GM23338 (cell line): ENCODE results near the gene DNAJC13. TPM values are rescaled to one million over a fixed set of nuclear protein-coding genes. Genes with fewer than 3 reads are reported as not detected.
A peak's percentile ranks its signal among the peaks of the same experiment; 100 is the strongest.

ENCODE experiments used
- ATAC-seq: fragments of 200-7000 bp; cut with Tn5 transposase; 3 replicates; pipeline ENCODE4 v1.9.1; 2020
- DNase-seq: peaks from one replicate; pipeline ENCODE4 v3.0.0-alpha.2; 2015; ENCODE audit warnings: low spot score
- H2AFZ ChIP-seq: fragments of 200-600 bp; sonication (generic); 2 replicates; pipeline ENCODE4 v1.8.0; 2016; ENCODE audit warnings: antibody characterized with exemption, mild to moderate bottlenecking, moderate library complexity
- H3F3A ChIP-seq: fragments of 200-600 bp; sonication (generic); replicated peaks from 2 replicates; pipeline ENCODE4 v1.8.0; 2017; ENCODE audit warnings: antibody characterized with exemption, mixed run types, low read depth
- H3K27ac ChIP-seq: fragments of 200-600 bp; sonication (generic); 2 replicates; pipeline ENCODE4 v1.6.1; 2016; ENCODE audit warnings: low read depth
- H3K27me3 ChIP-seq: fragments of 200-600 bp; sonication (generic); 2 replicates; pipeline ENCODE4 v1.8.0; 2016; ENCODE audit warnings: mild to moderate bottlenecking, mixed run types, moderate library complexity; ENCODE audit not compliant: insufficient read depth
- H3K36me3 ChIP-seq: fragments of 200-600 bp; sonication (generic); 2 replicates; pipeline ENCODE4 v1.8.0; 2016; ENCODE audit warnings: mild to moderate bottlenecking; ENCODE audit not compliant: insufficient read depth
- H3K4me1 ChIP-seq: fragments of 200-600 bp; sonication (generic); 2 replicates; pipeline ENCODE4 v1.8.0; 2016; ENCODE audit warnings: mild to moderate bottlenecking, moderate library complexity; ENCODE audit not compliant: insufficient read depth
- H3K4me2 ChIP-seq: fragments of 200-600 bp; sonication (generic); 2 replicates; pipeline ENCODE4 v1.7.1; 2017; ENCODE audit warnings: mixed run types
- H3K4me3 ChIP-seq: fragments of 200-600 bp; sonication (generic); 2 replicates; pipeline ENCODE4 v1.6.1; 2016; ENCODE audit warnings: mixed run types
- H3K79me2 ChIP-seq: fragments of 200-600 bp; sonication (generic); replicated peaks from 2 replicates; pipeline ENCODE4 v1.8.0; 2017; ENCODE audit warnings: mild to moderate bottlenecking; ENCODE audit not compliant: insufficient read depth
- H3K9me2 ChIP-seq: fragments of 200-600 bp; sonication (generic); 2 replicates; pipeline ENCODE4 v1.8.0; 2017; ENCODE audit not compliant: insufficient read depth
- H4K20me1 ChIP-seq: fragments of 200-600 bp; sonication (generic); replicated peaks from 2 replicates; pipeline ENCODE4 v1.8.0; 2017; ENCODE audit warnings: mild to moderate bottlenecking; ENCODE audit not compliant: insufficient read depth
- H3K27ac Mint-ChIP-seq: 2 replicates; pipeline ENCODE4 v1.8.0; 2020; ENCODE audit warnings: inconsistent platforms, mild to moderate bottlenecking, moderate library complexity, mixed read lengths
- H3K27me3 Mint-ChIP-seq: 3 replicates; pipeline ENCODE4 v1.8.0; 2022; ENCODE audit warnings: low read depth, mild to moderate bottlenecking, moderate library complexity, mixed read lengths, inconsistent platforms; ENCODE audit not compliant: insufficient read depth, poor library complexity
- H3K36me3 Mint-ChIP-seq: 3 replicates; pipeline ENCODE4 v1.8.0; 2021; ENCODE audit warnings: low read depth, mild to moderate bottlenecking, inconsistent platforms, moderate library complexity, mixed read lengths
- H3K4me1 Mint-ChIP-seq: 3 replicates; pipeline ENCODE4 v1.8.0; 2020; ENCODE audit warnings: mild to moderate bottlenecking, inconsistent platforms, mixed read lengths
- H3K4me3 Mint-ChIP-seq: 3 replicates; pipeline ENCODE4 v1.8.0; 2021; ENCODE audit warnings: moderate library complexity, mild to moderate bottlenecking, inconsistent platforms, mixed read lengths
- H3K9me3 Mint-ChIP-seq: 3 replicates; pipeline ENCODE4 v1.8.0; 2020; ENCODE audit warnings: moderate library complexity, mild to moderate bottlenecking, inconsistent platforms, mixed read lengths
- CREB1 ChIP-seq: fragments of 250-450 bp; sonication (Bioruptor Pico); IDR thresholded peaks from 2 replicates; pipeline ENCODE4 v1.5.0; 2020; ENCODE audit warnings: low read depth, mild to moderate bottlenecking, moderate library complexity
- EZH2 ChIP-seq: fragments of 200-600 bp; sonication (generic); IDR thresholded peaks from one replicate; pipeline ENCODE4 v1.8.0; 2017; ENCODE audit warnings: antibody characterized with exemption, mild to moderate bottlenecking, low read depth; ENCODE audit not compliant: unreplicated experiment
- EZH2phosphoT487 ChIP-seq: fragments of 200-600 bp; sonication (generic); IDR thresholded peaks from one replicate; pipeline ENCODE4 v1.8.1; 2018; ENCODE audit warnings: antibody characterized with exemption; ENCODE audit not compliant: unreplicated experiment
- JUNB ChIP-seq: IDR thresholded peaks from one replicate; pipeline ENCODE4 v1.6.1; 2016; ENCODE audit warnings: antibody characterized with exemption; ENCODE audit not compliant: unreplicated experiment
- NANOG ChIP-seq: IDR thresholded peaks from 2 replicates; pipeline ENCODE4 v1.6.1; 2016; ENCODE audit warnings: antibody characterized with exemption, borderline replicate concordance
- POLR2AphosphoS5 ChIP-seq: IDR thresholded peaks from 2 replicates; pipeline ENCODE4 v1.6.1; 2016; ENCODE audit warnings: antibody characterized with exemption, low read depth
- STAT1 ChIP-seq: IDR thresholded peaks from one replicate; pipeline ENCODE4 v1.6.1; 2016; ENCODE audit warnings: antibody characterized with exemption; ENCODE audit not compliant: unreplicated experiment
- ZNF114 ChIP-seq: fragments of 250-450 bp; sonication (Bioruptor Pico); IDR thresholded peaks from 2 replicates; pipeline ENCODE4 v1.5.0; 2020; ENCODE audit warnings: mild to moderate bottlenecking, moderate library complexity
- ZNF331 ChIP-seq: fragments of 250-450 bp; sonication (Bioruptor Pico); IDR thresholded peaks from 2 replicates; pipeline ENCODE4 v1.5.0; 2020; ENCODE audit warnings: low read depth, mild to moderate bottlenecking, moderate library complexity
- polyA plus RNA-seq: library from polyadenylated mRNA; unstranded; fragments of >200 nt; fragmentation: Nextera tagmentation; extraction: Ambion mirVana; gene quantifications from 2 replicates; pipeline ENCODE4 v1.2.1, GENCODE V29; 2016
- total RNA-seq: library from RNA; depleted of rRNA; stranded (reverse); fragments of >200 nt; shearing (Covaris generic); gene quantifications from 2 replicates; pipeline ENCODE4 v1.2.3, GENCODE V29; 2014
- TF ChIP-seq, protein P1 (sequence below): fragments of 250-450 bp; sonication (Bioruptor Pico); IDR thresholded peaks from 2 replicates; pipeline ENCODE4 v1.5.0; 2020; ENCODE audit warnings: mild to moderate bottlenecking, moderate library complexity
- TF ChIP-seq, protein P2 (sequence below): IDR thresholded peaks from 2 replicates; pipeline ENCODE4 v1.6.1; 2016; ENCODE audit warnings: antibody characterized with exemption
- TF ChIP-seq, protein P3 (sequence below): IDR thresholded peaks from one replicate; pipeline ENCODE4 v1.6.1; 2018; ENCODE audit warnings: antibody characterized with exemption; ENCODE audit not compliant: unreplicated experiment
- TF ChIP-seq, protein P4 (sequence below), 2 experiments: fragments of 200-600 bp in 1 of 2; sonication (generic) in 1 of 2; conservative IDR thresholded peaks; 2 replicates each; pipeline versions ENCODE4 v1.5.1 to v1.6.1; 2016 to 2017; ENCODE audit warnings: antibody characterized with exemption in 2 of 2, low read depth in 2 of 2, mild to moderate bottlenecking in 2 of 2, moderate library complexity in 1 of 2

Gene DNAJC13
- total and polyA plus RNA-seq, 2 experiments from 2014 or later, result 8.3 to 33.6 TPM

DNA sequence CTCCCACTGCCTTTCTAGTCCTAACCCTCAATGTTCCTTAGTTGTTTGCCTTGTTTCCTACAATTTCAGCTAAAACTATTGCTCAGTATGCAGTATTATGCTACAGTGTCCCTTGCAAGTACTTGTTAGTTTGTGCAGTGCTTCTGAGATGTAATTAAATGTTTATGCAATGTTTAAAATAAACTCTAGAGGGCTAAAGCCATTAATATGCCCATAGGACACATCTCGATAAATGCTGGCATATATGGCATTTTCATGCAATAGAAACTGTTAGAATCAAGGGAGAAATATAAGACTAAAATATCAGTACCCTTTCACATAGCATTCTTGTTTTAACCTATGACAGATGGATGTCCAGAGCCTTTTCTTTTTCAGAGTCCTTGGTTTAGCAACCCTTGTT is 120.0 kb downstream of the DNAJC13 start:
- Histone ChIP-seq H3K4me3 (no peak overlapping the region), H3F3A (no peaks in the 10 kb centered on the region), H3K27ac (no peak overlapping the region), H3K9me2 (no peaks in the 10 kb centered on the region), H3K36me3 (no peaks in the 10 kb centered on the region), H3K27me3 (no peaks in the 10 kb centered on the region), H2AFZ (no peak overlapping the region), H4K20me1 (no peaks in the 10 kb centered on the region), H3K79me2 (no peaks in the 10 kb centered on the region), H3K4me2 (no peak overlapping the region), H3K4me1 (no peaks in the 10 kb centered on the region)
- H3K4me3 Mint-ChIP-seq, result no peak overlapping the region
- no peaks in the 10 kb centered on the region for H3K9me3 Mint-ChIP-seq
- ATAC-seq, result no peak
- peaks cover 5% of the 10 kb centered on the region for H3K27me3 Mint-ChIP-seq
- no peak for TF ChIP-seq JUNB
- TF ChIP-seq ZNF331, result no peak
- TF ChIP-seq, protein P1, sequence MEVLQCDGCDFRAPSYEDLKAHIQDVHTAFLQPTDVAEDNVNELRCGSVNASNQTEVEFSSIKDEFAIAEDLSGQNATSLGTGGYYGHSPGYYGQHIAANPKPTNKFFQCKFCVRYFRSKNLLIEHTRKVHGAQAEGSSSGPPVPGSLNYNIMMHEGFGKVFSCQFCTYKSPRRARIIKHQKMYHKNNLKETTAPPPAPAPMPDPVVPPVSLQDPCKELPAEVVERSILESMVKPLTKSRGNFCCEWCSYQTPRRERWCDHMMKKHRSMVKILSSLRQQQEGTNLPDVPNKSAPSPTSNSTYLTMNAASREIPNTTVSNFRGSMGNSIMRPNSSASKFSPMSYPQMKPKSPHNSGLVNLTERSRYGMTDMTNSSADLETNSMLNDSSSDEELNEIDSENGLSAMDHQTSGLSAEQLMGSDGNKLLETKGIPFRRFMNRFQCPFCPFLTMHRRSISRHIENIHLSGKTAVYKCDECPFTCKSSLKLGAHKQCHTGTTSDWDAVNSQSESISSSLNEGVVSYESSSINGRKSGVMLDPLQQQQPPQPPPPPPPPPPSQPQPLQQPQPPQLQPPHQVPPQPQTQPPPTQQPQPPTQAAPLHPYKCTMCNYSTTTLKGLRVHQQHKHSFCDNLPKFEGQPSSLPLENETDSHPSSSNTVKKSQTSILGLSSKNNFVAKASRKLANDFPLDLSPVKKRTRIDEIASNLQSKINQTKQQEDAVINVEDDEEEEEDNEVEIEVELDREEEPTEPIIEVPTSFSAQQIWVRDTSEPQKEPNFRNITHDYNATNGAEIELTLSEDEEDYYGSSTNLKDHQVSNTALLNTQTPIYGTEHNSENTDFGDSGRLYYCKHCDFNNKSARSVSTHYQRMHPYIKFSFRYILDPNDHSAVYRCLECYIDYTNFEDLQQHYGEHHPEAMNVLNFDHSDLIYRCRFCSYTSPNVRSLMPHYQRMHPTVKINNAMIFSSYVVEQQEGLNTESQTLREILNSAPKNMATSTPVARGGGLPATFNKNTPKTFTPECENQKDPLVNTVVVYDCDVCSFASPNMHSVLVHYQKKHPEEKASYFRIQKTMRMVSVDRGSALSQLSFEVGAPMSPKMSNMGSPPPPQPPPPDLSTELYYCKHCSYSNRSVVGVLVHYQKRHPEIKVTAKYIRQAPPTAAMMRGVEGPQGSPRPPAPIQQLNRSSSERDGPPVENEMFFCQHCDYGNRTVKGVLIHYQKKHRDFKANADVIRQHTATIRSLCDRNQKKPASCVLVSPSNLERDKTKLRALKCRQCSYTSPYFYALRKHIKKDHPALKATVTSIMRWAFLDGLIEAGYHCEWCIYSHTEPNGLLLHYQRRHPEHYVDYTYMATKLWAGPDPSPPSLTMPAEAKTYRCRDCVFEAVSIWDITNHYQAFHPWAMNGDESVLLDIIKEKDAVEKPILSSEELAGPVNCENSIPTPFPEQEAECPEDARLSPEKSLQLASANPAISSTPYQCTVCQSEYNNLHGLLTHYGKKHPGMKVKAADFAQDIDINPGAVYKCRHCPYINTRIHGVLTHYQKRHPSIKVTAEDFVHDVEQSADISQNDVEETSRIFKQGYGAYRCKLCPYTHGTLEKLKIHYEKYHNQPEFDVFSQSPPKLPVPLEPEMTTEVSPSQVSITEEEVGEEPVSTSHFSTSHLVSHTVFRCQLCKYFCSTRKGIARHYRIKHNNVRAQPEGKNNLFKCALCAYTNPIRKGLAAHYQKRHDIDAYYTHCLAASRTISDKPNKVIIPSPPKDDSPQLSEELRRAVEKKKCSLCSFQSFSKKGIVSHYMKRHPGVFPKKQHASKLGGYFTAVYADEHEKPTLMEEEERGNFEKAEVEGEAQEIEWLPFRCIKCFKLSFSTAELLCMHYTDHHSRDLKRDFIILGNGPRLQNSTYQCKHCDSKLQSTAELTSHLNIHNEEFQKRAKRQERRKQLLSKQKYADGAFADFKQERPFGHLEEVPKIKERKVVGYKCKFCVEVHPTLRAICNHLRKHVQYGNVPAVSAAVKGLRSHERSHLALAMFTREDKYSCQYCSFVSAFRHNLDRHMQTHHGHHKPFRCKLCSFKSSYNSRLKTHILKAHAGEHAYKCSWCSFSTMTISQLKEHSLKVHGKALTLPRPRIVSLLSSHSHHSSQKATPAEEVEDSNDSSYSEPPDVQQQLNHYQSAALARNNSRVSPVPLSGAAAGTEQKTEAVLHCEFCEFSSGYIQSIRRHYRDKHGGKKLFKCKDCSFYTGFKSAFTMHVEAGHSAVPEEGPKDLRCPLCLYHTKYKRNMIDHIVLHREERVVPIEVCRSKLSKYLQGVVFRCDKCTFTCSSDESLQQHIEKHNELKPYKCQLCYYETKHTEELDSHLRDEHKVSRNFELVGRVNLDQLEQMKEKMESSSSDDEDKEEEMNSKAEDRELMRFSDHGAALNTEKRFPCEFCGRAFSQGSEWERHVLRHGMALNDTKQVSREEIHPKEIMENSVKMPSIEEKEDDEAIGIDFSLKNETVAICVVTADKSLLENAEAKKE (CRISPR knock-in tag), result no peak
- TF ChIP-seq, protein P2, sequence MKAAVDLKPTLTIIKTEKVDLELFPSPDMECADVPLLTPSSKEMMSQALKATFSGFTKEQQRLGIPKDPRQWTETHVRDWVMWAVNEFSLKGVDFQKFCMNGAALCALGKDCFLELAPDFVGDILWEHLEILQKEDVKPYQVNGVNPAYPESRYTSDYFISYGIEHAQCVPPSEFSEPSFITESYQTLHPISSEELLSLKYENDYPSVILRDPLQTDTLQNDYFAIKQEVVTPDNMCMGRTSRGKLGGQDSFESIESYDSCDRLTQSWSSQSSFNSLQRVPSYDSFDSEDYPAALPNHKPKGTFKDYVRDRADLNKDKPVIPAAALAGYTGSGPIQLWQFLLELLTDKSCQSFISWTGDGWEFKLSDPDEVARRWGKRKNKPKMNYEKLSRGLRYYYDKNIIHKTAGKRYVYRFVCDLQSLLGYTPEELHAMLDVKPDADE, result no peak
- no peak for TF ChIP-seq ZNF114
- TF ChIP-seq CREB1 (CRISPR knock-in tag), result no peak
- TF ChIP-seq, protein P3, sequence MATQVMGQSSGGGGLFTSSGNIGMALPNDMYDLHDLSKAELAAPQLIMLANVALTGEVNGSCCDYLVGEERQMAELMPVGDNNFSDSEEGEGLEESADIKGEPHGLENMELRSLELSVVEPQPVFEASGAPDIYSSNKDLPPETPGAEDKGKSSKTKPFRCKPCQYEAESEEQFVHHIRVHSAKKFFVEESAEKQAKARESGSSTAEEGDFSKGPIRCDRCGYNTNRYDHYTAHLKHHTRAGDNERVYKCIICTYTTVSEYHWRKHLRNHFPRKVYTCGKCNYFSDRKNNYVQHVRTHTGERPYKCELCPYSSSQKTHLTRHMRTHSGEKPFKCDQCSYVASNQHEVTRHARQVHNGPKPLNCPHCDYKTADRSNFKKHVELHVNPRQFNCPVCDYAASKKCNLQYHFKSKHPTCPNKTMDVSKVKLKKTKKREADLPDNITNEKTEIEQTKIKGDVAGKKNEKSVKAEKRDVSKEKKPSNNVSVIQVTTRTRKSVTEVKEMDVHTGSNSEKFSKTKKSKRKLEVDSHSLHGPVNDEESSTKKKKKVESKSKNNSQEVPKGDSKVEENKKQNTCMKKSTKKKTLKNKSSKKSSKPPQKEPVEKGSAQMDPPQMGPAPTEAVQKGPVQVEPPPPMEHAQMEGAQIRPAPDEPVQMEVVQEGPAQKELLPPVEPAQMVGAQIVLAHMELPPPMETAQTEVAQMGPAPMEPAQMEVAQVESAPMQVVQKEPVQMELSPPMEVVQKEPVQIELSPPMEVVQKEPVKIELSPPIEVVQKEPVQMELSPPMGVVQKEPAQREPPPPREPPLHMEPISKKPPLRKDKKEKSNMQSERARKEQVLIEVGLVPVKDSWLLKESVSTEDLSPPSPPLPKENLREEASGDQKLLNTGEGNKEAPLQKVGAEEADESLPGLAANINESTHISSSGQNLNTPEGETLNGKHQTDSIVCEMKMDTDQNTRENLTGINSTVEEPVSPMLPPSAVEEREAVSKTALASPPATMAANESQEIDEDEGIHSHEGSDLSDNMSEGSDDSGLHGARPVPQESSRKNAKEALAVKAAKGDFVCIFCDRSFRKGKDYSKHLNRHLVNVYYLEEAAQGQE, result no peak
- TF ChIP-seq STAT1, result no peak
- TF ChIP-seq NANOG, result no peak
- no peak for TF ChIP-seq EZH2
- TF ChIP-seq, protein P4, sequence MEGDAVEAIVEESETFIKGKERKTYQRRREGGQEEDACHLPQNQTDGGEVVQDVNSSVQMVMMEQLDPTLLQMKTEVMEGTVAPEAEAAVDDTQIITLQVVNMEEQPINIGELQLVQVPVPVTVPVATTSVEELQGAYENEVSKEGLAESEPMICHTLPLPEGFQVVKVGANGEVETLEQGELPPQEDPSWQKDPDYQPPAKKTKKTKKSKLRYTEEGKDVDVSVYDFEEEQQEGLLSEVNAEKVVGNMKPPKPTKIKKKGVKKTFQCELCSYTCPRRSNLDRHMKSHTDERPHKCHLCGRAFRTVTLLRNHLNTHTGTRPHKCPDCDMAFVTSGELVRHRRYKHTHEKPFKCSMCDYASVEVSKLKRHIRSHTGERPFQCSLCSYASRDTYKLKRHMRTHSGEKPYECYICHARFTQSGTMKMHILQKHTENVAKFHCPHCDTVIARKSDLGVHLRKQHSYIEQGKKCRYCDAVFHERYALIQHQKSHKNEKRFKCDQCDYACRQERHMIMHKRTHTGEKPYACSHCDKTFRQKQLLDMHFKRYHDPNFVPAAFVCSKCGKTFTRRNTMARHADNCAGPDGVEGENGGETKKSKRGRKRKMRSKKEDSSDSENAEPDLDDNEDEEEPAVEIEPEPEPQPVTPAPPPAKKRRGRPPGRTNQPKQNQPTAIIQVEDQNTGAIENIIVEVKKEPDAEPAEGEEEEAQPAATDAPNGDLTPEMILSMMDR (conservative IDR thresholded peaks at IDR 0.05; ENCODE audit: low read depth in 2 of 2), result no peak; a peak in 1 of 4 replicates
- TF ChIP-seq EZH2phosphoT487, result no peak
- no peak for TF ChIP-seq POLR2AphosphoS5
- H3K27ac Mint-ChIP-seq, result peak overlapping the region; percentile 58; the same call in 1 of the 2 replicates
- H3K36me3 Mint-ChIP-seq, result peaks cover 22% of the 10 kb centered on the region
- H3K4me1 Mint-ChIP-seq, result peaks cover 8% of the 10 kb centered on the region; the same call in 2 of the 3 replicates
- no peak for DNase-seq
